Liver (tissue), 9 donors: ENCODE data around the gene ULK4. TPM values are rescaled to one million over a fixed set of nuclear protein-coding genes. Genes with fewer than 3 reads are reported as not detected.

ENCODE experiments used
- DNase-seq: peaks from one replicate; pipeline ENCODE4 v3.0.0-alpha.2; 2017; ENCODE audit warnings: low spot score
- H3K27ac ChIP-seq, 2 donors: one replicate each; pipeline ENCODE4 v1.7.0; 2013; ENCODE audit warnings: inconsistent platforms in 2 of 2, low read length in 2 of 2, control low read depth in 1 of 2, low read depth in 1 of 2, mild to moderate bottlenecking in 1 of 2
- H3K27me3 ChIP-seq, 4 donors: one replicate each; pipeline versions ENCODE4 v1.6.1 to v1.7.0; 2013; ENCODE audit warnings: low read length in 3 of 4, inconsistent platforms in 1 of 4, mild to moderate bottlenecking in 1 of 4, moderate library complexity in 1 of 4; ENCODE audit not compliant: control insufficient read depth in 4 of 4, insufficient read depth in 4 of 4
- H3K36me3 ChIP-seq, 4 donors: one replicate each; pipeline versions ENCODE4 v1.6.1 to v1.7.0; 2013; ENCODE audit warnings: low read length in 3 of 4, mild to moderate bottlenecking in 3 of 4, low read depth in 1 of 4, moderate library complexity in 1 of 4; ENCODE audit not compliant: control insufficient read depth in 4 of 4, insufficient read depth in 3 of 4
- H3K4me1 ChIP-seq, 4 donors: one replicate each; pipeline versions ENCODE4 v1.6.1 to v1.7.0; 2013; ENCODE audit warnings: low read length in 3 of 4, mild to moderate bottlenecking in 3 of 4, moderate library complexity in 1 of 4; ENCODE audit not compliant: control insufficient read depth in 4 of 4, insufficient read depth in 4 of 4
- H3K4me3 ChIP-seq, 3 donors: one replicate each; pipeline versions ENCODE4 v1.6.1 to v1.7.0; 2013; ENCODE audit warnings: low read length in 3 of 3, control low read depth in 1 of 3, low read depth in 1 of 3, mild to moderate bottlenecking in 1 of 3
- H3K9ac ChIP-seq, 2 donors: one replicate each; pipeline ENCODE4 v1.7.0; 2013; ENCODE audit warnings: low read length in 2 of 2, mild to moderate bottlenecking in 2 of 2, moderate library complexity in 2 of 2, control low read depth in 1 of 2, low read depth in 1 of 2
- H3K9me3 ChIP-seq, 4 donors: one replicate each; pipeline versions ENCODE4 v1.6.1 to v1.7.0; 2013; ENCODE audit warnings: low read length in 3 of 4; ENCODE audit not compliant: control insufficient read depth in 4 of 4
- EGR1 ChIP-seq, 2 donors: IDR thresholded peaks; 2 replicates each; pipeline ENCODE4 v1.6.1; 2016 to 2018; ENCODE audit warnings: antibody characterized with exemption in 2 of 2, low read depth in 2 of 2
- FOXA1 ChIP-seq: IDR thresholded peaks from 2 replicates; pipeline ENCODE4 v1.6.1; 2016; ENCODE audit warnings: antibody characterized with exemption
- FOXA2 ChIP-seq: IDR thresholded peaks from 2 replicates; pipeline ENCODE4 v1.6.1; 2016; ENCODE audit warnings: antibody characterized with exemption
- GABPA ChIP-seq, 2 donors: IDR thresholded peaks in 1 of 2; conservative IDR thresholded peaks in 1 of 2; 2 replicates each; pipeline ENCODE4 v1.6.1; 2016; ENCODE audit warnings: antibody characterized with exemption in 2 of 2, mild to moderate bottlenecking in 1 of 2, moderate library complexity in 1 of 2
- HNF4A ChIP-seq, 2 donors: conservative IDR thresholded peaks; 2 replicates each; pipeline ENCODE4 v1.6.1; 2016; ENCODE audit warnings: antibody characterized with exemption in 2 of 2, mild to moderate bottlenecking in 2 of 2
- HNF4G ChIP-seq: IDR thresholded peaks from 2 replicates; pipeline ENCODE4 v1.6.1; 2016; ENCODE audit warnings: antibody characterized with exemption
- JUND ChIP-seq, 2 donors: IDR thresholded peaks; 2 replicates each; pipeline ENCODE4 v1.6.1; 2016; ENCODE audit warnings: antibody characterized with exemption in 2 of 2
- NR2F2 ChIP-seq: IDR thresholded peaks from 2 replicates; pipeline ENCODE4 v1.6.1; 2016; ENCODE audit warnings: antibody characterized with exemption
- RAD21 ChIP-seq, 2 donors: IDR thresholded peaks; 2 replicates each; pipeline ENCODE4 v1.6.1; 2016; ENCODE audit warnings: antibody characterized with exemption in 2 of 2, mild to moderate bottlenecking in 2 of 2
- RXRA ChIP-seq, 2 donors: IDR thresholded peaks; 2 replicates each; pipeline ENCODE4 v1.6.1; 2017 to 2018; ENCODE audit warnings: antibody characterized with exemption in 2 of 2, mild to moderate bottlenecking in 1 of 2
- SP1 ChIP-seq: IDR thresholded peaks from 2 replicates; pipeline ENCODE4 v1.6.1; 2018; ENCODE audit warnings: antibody characterized with exemption, mild to moderate bottlenecking
- TAF1 ChIP-seq: conservative IDR thresholded peaks from 2 replicates; pipeline ENCODE4 v1.6.1; 2016; ENCODE audit warnings: antibody characterized with exemption, mild to moderate bottlenecking
- YY1 ChIP-seq: IDR thresholded peaks from 2 replicates; pipeline ENCODE4 v1.6.1; 2016; ENCODE audit warnings: antibody characterized with exemption, mild to moderate bottlenecking
- WGBS: extraction: QIAGEN DNeasy Blood & Tissue Kit; methylation state at CpG from one replicate; pipeline ENCODE4 v1.1.7; 2013; 5-methylcytosine and 5-hydroxymethylcytosine counted together
- polyA plus RNA-seq, 2 donors: library from polyadenylated mRNA; stranded (reverse) in 1 of 2; unstranded in 1 of 2; fragments of 200-250 nt in 1 of 2; fragments of >200 nt in 1 of 2; fragmentation: Nextera tagmentation in 1 of 2; extraction: Ambion mirVana in 1 of 2; gene quantifications; one replicate each; pipeline versions ENCODE4 v1.2.1 to v1.2.3, GENCODE V29; 2013 to 2015
- total RNA-seq, 2 donors: library from RNA; depleted of rRNA; stranded (reverse); fragments of >200 nt; gene quantifications; one replicate each; pipeline ENCODE4 v1.2.3, GENCODE V29; 2014
- TF ChIP-seq, protein P1 (sequence below): IDR thresholded peaks from 2 replicates; pipeline ENCODE4 v1.6.1; 2016; ENCODE audit warnings: antibody characterized with exemption
- TF ChIP-seq, protein P2 (sequence below): fragments of 150-350 bp; IDR thresholded peaks from 2 replicates; pipeline ENCODE4 v1.5.1; 2017; ENCODE audit warnings: improper control_type of control experiment, low read depth, low read length; ENCODE audit not compliant: missing input control
- TF ChIP-seq, protein P3 (sequence below): IDR thresholded peaks from 2 replicates; pipeline ENCODE4 v1.6.1; 2016; ENCODE audit warnings: antibody characterized with exemption
- TF ChIP-seq, protein P4 (sequence below): IDR thresholded peaks from 2 replicates; pipeline ENCODE4 v1.6.1; 2016; ENCODE audit warnings: antibody characterized with exemption, mild to moderate bottlenecking
- TF ChIP-seq, protein P5 (sequence below): IDR thresholded peaks from 2 replicates; pipeline ENCODE4 v1.6.1; 2016; ENCODE audit warnings: antibody characterized with exemption
- donor health status: healthy.
- donor health status: healthy.
- donor health status: healthy.
- donor health status: healthy.
- donor health status: healthy.

Gene ULK4
- total and polyA plus RNA-seq, 4 donors, result 1.1 to 11.5 (median 3.2) TPM

DNA sequence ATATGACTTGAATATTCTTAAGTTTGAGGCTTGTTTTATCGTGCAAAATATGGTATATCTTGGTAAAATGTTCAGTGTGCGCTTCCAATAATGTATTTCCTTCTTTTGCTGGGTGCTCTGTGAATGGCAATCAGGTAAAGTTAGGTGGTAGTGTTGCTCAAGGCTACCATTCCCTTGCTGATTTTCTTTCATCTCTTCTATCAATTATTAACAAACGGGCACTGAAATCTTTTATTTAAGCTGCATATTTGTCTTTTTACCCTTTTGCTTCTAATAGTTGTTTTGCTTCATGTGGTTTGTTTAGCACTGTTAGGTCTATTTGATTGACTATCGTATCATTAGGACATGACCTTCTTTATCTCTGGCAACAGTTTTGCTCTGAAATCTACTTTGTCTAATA, 520.3 kb downstream of the ULK4 start:
- no peak overlapping the region for H3K27ac ChIP-seq
- no peaks in the 10 kb centered on the region for H3K27me3 ChIP-seq
- H3K9me3 ChIP-seq, result peaks cover 0 to 4% (median 0%) of the 10 kb centered on the region in 4 donors
- peaks cover 2 to 7% (median 3%) of the 10 kb centered on the region in 4 donors for H3K4me1 ChIP-seq
- H3K4me3 ChIP-seq, result peak overlapping the region in 1 of 3 donors; percentile 4
- H3K36me3 ChIP-seq, result no peaks in the 10 kb centered on the region
- DNase-seq, result no peak
- no peak overlapping the region for H3K9ac ChIP-seq
- TF ChIP-seq YY1, result peak; percentile 73
- TF ChIP-seq, protein P1, sequence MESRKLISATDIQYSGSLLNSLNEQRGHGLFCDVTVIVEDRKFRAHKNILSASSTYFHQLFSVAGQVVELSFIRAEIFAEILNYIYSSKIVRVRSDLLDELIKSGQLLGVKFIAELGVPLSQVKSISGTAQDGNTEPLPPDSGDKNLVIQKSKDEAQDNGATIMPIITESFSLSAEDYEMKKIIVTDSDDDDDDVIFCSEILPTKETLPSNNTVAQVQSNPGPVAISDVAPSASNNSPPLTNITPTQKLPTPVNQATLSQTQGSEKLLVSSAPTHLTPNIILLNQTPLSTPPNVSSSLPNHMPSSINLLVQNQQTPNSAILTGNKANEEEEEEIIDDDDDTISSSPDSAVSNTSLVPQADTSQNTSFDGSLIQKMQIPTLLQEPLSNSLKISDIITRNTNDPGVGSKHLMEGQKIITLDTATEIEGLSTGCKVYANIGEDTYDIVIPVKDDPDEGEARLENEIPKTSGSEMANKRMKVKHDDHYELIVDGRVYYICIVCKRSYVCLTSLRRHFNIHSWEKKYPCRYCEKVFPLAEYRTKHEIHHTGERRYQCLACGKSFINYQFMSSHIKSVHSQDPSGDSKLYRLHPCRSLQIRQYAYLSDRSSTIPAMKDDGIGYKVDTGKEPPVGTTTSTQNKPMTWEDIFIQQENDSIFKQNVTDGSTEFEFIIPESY, result peak; percentile 54
- TF ChIP-seq NR2F2, result no peak
- TF ChIP-seq RXRA (IDR thresholded peaks at IDR 0.05), result peak; percentile 46 to 66
- peak; percentile 40 to 57 for TF ChIP-seq HNF4A (conservative IDR thresholded peaks at IDR 0.05)
- peak; percentile 65 to 75 for TF ChIP-seq RAD21 (IDR thresholded peaks at IDR 0.05)
- TF ChIP-seq, protein P2, sequence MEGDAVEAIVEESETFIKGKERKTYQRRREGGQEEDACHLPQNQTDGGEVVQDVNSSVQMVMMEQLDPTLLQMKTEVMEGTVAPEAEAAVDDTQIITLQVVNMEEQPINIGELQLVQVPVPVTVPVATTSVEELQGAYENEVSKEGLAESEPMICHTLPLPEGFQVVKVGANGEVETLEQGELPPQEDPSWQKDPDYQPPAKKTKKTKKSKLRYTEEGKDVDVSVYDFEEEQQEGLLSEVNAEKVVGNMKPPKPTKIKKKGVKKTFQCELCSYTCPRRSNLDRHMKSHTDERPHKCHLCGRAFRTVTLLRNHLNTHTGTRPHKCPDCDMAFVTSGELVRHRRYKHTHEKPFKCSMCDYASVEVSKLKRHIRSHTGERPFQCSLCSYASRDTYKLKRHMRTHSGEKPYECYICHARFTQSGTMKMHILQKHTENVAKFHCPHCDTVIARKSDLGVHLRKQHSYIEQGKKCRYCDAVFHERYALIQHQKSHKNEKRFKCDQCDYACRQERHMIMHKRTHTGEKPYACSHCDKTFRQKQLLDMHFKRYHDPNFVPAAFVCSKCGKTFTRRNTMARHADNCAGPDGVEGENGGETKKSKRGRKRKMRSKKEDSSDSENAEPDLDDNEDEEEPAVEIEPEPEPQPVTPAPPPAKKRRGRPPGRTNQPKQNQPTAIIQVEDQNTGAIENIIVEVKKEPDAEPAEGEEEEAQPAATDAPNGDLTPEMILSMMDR, result no peak
- TF ChIP-seq, protein P3, sequence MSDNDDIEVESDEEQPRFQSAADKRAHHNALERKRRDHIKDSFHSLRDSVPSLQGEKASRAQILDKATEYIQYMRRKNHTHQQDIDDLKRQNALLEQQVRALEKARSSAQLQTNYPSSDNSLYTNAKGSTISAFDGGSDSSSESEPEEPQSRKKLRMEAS, result peak; percentile 28
- TF ChIP-seq EGR1 (IDR thresholded peaks at IDR 0.05; ENCODE audit: low read depth in 2 of 2), result no peak
- peak in 1 of 2 donors; percentile 21 for TF ChIP-seq JUND (IDR thresholded peaks at IDR 0.05)
- TF ChIP-seq, protein P4, sequence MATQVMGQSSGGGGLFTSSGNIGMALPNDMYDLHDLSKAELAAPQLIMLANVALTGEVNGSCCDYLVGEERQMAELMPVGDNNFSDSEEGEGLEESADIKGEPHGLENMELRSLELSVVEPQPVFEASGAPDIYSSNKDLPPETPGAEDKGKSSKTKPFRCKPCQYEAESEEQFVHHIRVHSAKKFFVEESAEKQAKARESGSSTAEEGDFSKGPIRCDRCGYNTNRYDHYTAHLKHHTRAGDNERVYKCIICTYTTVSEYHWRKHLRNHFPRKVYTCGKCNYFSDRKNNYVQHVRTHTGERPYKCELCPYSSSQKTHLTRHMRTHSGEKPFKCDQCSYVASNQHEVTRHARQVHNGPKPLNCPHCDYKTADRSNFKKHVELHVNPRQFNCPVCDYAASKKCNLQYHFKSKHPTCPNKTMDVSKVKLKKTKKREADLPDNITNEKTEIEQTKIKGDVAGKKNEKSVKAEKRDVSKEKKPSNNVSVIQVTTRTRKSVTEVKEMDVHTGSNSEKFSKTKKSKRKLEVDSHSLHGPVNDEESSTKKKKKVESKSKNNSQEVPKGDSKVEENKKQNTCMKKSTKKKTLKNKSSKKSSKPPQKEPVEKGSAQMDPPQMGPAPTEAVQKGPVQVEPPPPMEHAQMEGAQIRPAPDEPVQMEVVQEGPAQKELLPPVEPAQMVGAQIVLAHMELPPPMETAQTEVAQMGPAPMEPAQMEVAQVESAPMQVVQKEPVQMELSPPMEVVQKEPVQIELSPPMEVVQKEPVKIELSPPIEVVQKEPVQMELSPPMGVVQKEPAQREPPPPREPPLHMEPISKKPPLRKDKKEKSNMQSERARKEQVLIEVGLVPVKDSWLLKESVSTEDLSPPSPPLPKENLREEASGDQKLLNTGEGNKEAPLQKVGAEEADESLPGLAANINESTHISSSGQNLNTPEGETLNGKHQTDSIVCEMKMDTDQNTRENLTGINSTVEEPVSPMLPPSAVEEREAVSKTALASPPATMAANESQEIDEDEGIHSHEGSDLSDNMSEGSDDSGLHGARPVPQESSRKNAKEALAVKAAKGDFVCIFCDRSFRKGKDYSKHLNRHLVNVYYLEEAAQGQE, result peak; percentile 59
- TF ChIP-seq FOXA1, result peak; percentile 15
- no peak for TF ChIP-seq GABPA (IDR thresholded peaks at IDR 0.05 in 1 of 2, conservative IDR thresholded peaks at IDR 0.05 in 1 of 2)
- TF ChIP-seq FOXA2, result no peak
- TF ChIP-seq, protein P5, sequence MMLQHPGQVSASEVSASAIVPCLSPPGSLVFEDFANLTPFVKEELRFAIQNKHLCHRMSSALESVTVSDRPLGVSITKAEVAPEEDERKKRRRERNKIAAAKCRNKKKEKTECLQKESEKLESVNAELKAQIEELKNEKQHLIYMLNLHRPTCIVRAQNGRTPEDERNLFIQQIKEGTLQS, result peak; percentile 32
- no peak for TF ChIP-seq HNF4G
- TF ChIP-seq SP1, result peak; percentile 69
- TF ChIP-seq TAF1, result no peak
- 39% methylated on average over 4 of the region's 4 CpGs for WGBS
